Smooth muscle cell (in vitro differentiated cells): ENCODE measurements around the gene NAA40. TPM values are rescaled to one million over a fixed set of nuclear protein-coding genes. Genes with fewer than 3 reads are reported as not detected.
"Not testable (repeated sequence)": the region's sequence is repeated elsewhere in the genome, so short reads cannot be mapped to it uniquely, and the experiment has no call there.

ENCODE experiments used
- DNase-seq: peaks from one replicate; lab custom pipeline; 2025; ENCODE audit not compliant: unreplicated experiment; lab: John Stamatoyannopoulos, UW
- H2AFZ ChIP-seq: fragments of 200-600 bp; sonication (generic); 2 replicates; pipeline ENCODE4 v1.6.0; 2016; ENCODE audit warnings: antibody characterized with exemption, low read depth, mild to moderate bottlenecking
- H3F3A ChIP-seq: fragments of 200-600 bp; sonication (generic); 2 replicates; pipeline ENCODE4 v1.6.0; 2017; ENCODE audit warnings: antibody characterized with exemption, low read depth
- H3K27ac ChIP-seq: fragments of 200-600 bp; sonication (generic); 2 replicates; pipeline ENCODE4 v1.5.1; 2016; ENCODE audit warnings: low read depth, mild to moderate bottlenecking
- H3K27me3 ChIP-seq: fragments of 200-600 bp; sonication (generic); 2 replicates; pipeline ENCODE4 v1.6.1; 2016; ENCODE audit warnings: low read depth, mild to moderate bottlenecking
- H3K36me3 ChIP-seq: fragments of 200-600 bp; sonication (generic); 2 replicates; pipeline ENCODE4 v1.5.1; 2016; ENCODE audit warnings: low read depth
- H3K4me1 ChIP-seq: fragments of 200-600 bp; sonication (generic); 2 replicates; pipeline ENCODE4 v1.5.1; 2016; ENCODE audit warnings: low read depth
- H3K4me2 ChIP-seq: fragments of 200-600 bp; sonication (generic); 2 replicates; pipeline ENCODE4 v1.6.0; 2016; ENCODE audit warnings: mild to moderate bottlenecking
- H3K4me3 ChIP-seq: fragments of 200-600 bp; sonication (generic); 2 replicates; pipeline ENCODE4 v1.5.1; 2016; ENCODE audit warnings: mild to moderate bottlenecking
- H3K79me2 ChIP-seq: fragments of 200-600 bp; sonication (generic); 2 replicates; pipeline ENCODE4 v1.6.0; 2016; ENCODE audit warnings: low read depth, mild to moderate bottlenecking
- H3K9ac ChIP-seq: fragments of 200-600 bp; sonication (generic); 2 replicates; pipeline ENCODE4 v1.6.0; 2016; ENCODE audit warnings: low read depth
- H3K9me3 ChIP-seq: fragments of 200-600 bp; sonication (generic); replicated peaks from 2 replicates; pipeline ENCODE4 v1.5.1; 2016; ENCODE audit warnings: low read depth
- H4K20me1 ChIP-seq: fragments of 200-600 bp; sonication (generic); 2 replicates; pipeline ENCODE4 v1.6.0; 2016; ENCODE audit warnings: low read depth
- WGBS: methylation state at CpG from one replicate; pipeline ENCODE4 v1.1.7; 2016; ENCODE audit warnings: low lambda C conversion rate; 5-methylcytosine and 5-hydroxymethylcytosine counted together
- polyA plus RNA-seq: library from polyadenylated mRNA; unstranded; fragments of >200 nt; fragmentation: Nextera tagmentation; extraction: Ambion mirVana; gene quantifications from 2 replicates; pipeline ENCODE4 v1.2.1, GENCODE V29; 2016
- total RNA-seq: library from RNA; depleted of rRNA; stranded (reverse); fragments of >200 nt; gene quantifications from 2 replicates; pipeline ENCODE4 v1.2.3, GENCODE V29; 2014
- TF ChIP-seq, protein P1 (sequence below): fragments of 200-600 bp; sonication (generic); IDR thresholded peaks from 2 replicates; pipeline ENCODE4 v1.5.1; 2017; ENCODE audit warnings: borderline replicate concordance, mild to moderate bottlenecking, antibody characterized with exemption; ENCODE audit not compliant: insufficient read depth, poor library complexity, severe bottlenecking

The NAA40 gene
- total and polyA plus RNA-seq, 2 experiments from 2014 or later: 7.6 to 11.3 TPM

DNA sequence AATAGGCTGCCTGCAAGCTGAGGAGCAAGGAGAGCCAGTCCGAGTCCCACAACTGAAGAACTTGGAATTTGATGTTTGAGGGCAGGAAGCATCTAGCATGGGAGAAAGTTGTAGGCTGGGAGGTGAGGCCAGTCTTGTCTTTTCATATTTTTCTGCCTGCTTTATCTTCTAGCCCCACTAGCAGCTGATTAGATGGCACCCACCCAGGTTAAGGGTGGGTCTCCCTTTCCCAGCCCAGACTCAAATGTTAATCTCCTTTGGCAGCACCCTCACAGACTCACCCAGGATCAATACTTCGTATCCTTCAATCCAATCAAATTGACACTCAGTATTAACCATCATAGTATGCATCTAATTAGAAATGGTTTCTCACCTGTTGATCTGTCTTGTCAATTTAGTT, 30.7 kb downstream of the NAA40 start:
- Histone ChIP-seq H4K20me1 (no peaks in the 10 kb centered on the region), H3K9me3 (no peaks in the 10 kb centered on the region), H3K9ac (no peak overlapping the region), H3K4me3 (no peak overlapping the region), H3K79me2 (no peaks in the 10 kb centered on the region), H3K4me1 (no peaks in the 10 kb centered on the region), H3F3A (no peaks in the 10 kb centered on the region), H3K4me2 (no peak overlapping the region), H3K36me3 (no peaks in the 10 kb centered on the region), H3K27me3 (no peaks in the 10 kb centered on the region), H3K27ac (no peak overlapping the region), H2AFZ (no peak overlapping the region)
- WGBS: 92% methylated on average over 2 of the region's 2 CpGs
- no peak for DNase-seq
- TF ChIP-seq, protein P1, sequence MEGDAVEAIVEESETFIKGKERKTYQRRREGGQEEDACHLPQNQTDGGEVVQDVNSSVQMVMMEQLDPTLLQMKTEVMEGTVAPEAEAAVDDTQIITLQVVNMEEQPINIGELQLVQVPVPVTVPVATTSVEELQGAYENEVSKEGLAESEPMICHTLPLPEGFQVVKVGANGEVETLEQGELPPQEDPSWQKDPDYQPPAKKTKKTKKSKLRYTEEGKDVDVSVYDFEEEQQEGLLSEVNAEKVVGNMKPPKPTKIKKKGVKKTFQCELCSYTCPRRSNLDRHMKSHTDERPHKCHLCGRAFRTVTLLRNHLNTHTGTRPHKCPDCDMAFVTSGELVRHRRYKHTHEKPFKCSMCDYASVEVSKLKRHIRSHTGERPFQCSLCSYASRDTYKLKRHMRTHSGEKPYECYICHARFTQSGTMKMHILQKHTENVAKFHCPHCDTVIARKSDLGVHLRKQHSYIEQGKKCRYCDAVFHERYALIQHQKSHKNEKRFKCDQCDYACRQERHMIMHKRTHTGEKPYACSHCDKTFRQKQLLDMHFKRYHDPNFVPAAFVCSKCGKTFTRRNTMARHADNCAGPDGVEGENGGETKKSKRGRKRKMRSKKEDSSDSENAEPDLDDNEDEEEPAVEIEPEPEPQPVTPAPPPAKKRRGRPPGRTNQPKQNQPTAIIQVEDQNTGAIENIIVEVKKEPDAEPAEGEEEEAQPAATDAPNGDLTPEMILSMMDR: no peak

DNA sequence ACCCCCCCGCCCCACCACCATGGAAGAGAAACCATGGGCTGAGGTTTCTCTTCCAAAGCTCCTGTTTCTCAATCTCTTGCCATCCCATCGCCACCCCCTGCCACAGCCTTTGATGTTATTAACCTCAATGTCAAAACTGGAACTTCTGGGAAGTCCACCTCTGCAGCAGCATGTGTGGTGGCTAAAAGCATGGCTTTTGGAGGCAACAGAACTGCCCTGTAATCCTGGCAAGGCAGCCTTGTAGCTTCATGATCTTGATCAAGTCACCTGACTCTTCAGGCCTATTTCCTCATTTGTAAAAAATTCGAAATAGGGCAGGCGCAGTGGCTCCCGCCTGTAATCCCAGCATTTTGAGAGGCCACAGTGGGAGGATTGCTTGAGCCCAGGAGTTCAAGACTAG, 32.1 kb downstream of the NAA40 start:
- no peaks in the 10 kb centered on the region for H3K36me3 ChIP-seq
- no peak overlapping the region for H3K9ac ChIP-seq
- H3K79me2 ChIP-seq: peaks cover 11% of the 10 kb centered on the region
- H3K27ac ChIP-seq: no peak overlapping the region
- H3K9me3 ChIP-seq: no peaks in the 10 kb centered on the region
- no peak for DNase-seq
- TF ChIP-seq, protein P1: no peak
- no peak overlapping the region for H3K4me2 ChIP-seq
- peaks cover 7% of the 10 kb centered on the region for H4K20me1 ChIP-seq
- H3K4me3 ChIP-seq: no peak overlapping the region
- no peak overlapping the region for H2AFZ ChIP-seq
- peaks cover 7% of the 10 kb centered on the region for H3K4me1 ChIP-seq
- 77% methylated on average over 5 of the region's 5 CpGs for WGBS
- no peaks in the 10 kb centered on the region for H3K27me3 ChIP-seq
- no peaks in the 10 kb centered on the region for H3F3A ChIP-seq

DNA sequence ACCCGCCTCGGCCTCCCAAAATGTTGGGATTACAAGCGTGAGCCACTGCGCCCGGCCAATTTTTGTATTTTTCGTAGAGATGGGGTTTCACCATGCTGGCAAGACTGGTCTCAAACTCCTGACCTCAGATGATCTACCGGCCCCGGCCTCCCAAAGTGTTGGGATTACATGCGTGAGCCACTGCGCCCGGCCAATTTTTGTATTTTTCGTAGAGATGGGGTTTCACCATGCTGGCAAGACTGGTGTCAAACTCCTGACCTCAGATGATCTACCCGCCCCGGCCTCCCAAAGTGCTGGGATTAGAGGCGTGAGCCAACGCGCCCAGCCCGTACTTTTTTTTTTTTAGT, 35.1 kb downstream of the NAA40 start:
- peaks cover 13% of the 10 kb centered on the region for H3K4me1 ChIP-seq
- not testable (repeated sequence) for H3K36me3 ChIP-seq, DNase-seq, H2AFZ ChIP-seq, H3K27me3 ChIP-seq, H3K9me3 ChIP-seq, H3K9ac ChIP-seq, H3K27ac ChIP-seq, H3F3A ChIP-seq
- H4K20me1 ChIP-seq: peaks cover 19% of the 10 kb centered on the region
- WGBS: 71% methylated on average over 18 of the region's 18 CpGs
- H3K4me2 ChIP-seq: peak overlapping the region; percentile 82
- peak overlapping the region; percentile 47 for H3K4me3 ChIP-seq
- H3K79me2 ChIP-seq: peaks cover 35% of the 10 kb centered on the region

DNA sequence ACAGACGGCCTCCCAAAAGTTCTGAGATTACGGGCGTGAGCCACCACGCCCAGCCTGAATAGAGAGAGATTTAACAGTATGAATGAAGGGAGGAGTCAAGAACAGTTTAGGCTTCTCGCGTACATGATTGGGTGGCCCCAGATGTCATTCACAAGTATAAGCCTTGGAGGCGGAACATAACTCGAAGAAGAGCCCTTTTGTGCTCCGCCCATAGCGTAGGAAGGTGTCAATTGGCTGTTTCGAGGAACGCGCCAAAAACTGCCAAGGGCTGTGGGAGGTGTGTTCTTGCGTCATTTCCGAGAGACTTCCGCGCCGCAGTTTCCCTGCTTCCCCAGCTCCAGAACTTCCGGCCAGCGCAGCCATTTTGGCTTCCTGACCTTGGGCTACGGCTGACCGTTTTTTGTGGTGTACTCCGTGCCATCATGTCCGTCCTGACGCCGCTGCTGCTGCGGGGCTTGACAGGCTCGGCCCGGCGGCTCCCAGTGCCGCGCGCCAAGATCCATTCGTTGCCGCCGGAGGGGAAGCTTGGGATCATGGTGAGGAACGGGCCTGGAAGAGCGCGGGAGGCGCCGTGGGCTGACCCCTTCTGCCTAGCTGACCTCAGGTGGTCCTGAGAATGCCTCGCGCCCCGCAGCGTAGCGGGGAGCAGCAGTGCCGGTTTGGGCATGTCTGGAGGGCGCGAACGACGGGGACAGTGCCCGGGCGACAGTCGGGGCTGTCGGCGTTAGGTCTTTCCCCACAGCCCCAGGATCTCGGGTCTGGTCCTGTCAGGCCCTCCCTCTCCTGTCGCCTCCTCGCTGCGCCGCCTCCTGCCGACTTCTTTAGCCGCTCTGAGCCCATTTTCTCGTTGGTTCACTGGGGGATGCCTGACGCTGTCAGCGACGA, 35.7 kb downstream of the NAA40 start, which contains the start of gene COX8A:
Gene COX8A (plus strand): TSS at position 362 of the 885 bp plus-strand sequence. CDS start 61 bp downstream, at position 423.
- TF ChIP-seq, protein P1: no peak
- Histone ChIP-seq H3F3A (no peaks in the 10 kb centered on the region), H3K4me1 (peaks cover 13% of the 10 kb centered on the region)

More for the DNA sequence above, 35.7 kb downstream of the NAA40 start, which contains the start of gene COX8A:
- Histone ChIP-seq H4K20me1 (peaks cover 19% of the 10 kb centered on the region), H2AFZ (peak within 1 kb of the TSS; percentile 94), H3K27me3 (no peaks in the 10 kb centered on the region), H3K36me3 (no peaks in the 10 kb centered on the region), H3K4me2 (peak within 1 kb of the TSS; percentile 87), H3K9ac (peak within 1 kb of the TSS; percentile 95), H3K9me3 (no peaks in the 10 kb centered on the region), H3K27ac (peak within 1 kb of the TSS; percentile 94), H3K79me2 (peaks cover 35% of the 10 kb centered on the region), H3K4me3 (peak within 1 kb of the TSS; percentile 91)
- DNase-seq: peak; percentile 74
- WGBS: 1% methylated on average over 67 of the region's 67 CpGs
